ENCODE data around the gene SLC38A10.
A peak's percentile ranks its signal among the peaks of the same experiment; 100 is the strongest.

Gene SLC38A10

GRCh38 chr17:81330884-81331245 is 35.8 kb upstream of the SLC38A10 start:
- no peak for DNase-seq

- DNase-seq: peak; percentile 39
These were observed 35.1 kb upstream of the SLC38A10 start for GRCh38 chr17:81329927-81330883.

GRCh38 chr17:81328978-81329926 is 34.1 kb upstream of the SLC38A10 start:
- peak; percentile 39 for DNase-seq

- no peak for DNase-seq
These were observed 33.4 kb upstream of the SLC38A10 start for GRCh38 chr17:81328489-81328888.

GRCh38 chr17:81325714-81326358 is 30.7 kb upstream of the SLC38A10 start:
- no peak for DNase-seq

GRCh38 chr17:81324851-81325713 is 30.0 kb upstream of the SLC38A10 start:
- DNase-seq: no peak

- DNase-seq: no peak
These were observed 29.2 kb upstream of the SLC38A10 start for GRCh38 chr17:81324177-81324850.

GRCh38 chr17:81323411-81323868 is 28.3 kb upstream of the SLC38A10 start:
- no peak for DNase-seq

- DNase-seq: no peak
These were observed 27.9 kb upstream of the SLC38A10 start for GRCh38 chr17:81323083-81323369.

- DNase-seq: no peak
These were observed 27.4 kb upstream of the SLC38A10 start for GRCh38 chr17:81322271-81323082.

- DNase-seq: no peak
These were observed 23.0 kb upstream of the SLC38A10 start for GRCh38 chr17:81317961-81318605.

GRCh38 chr17:81317530-81317821 is 22.4 kb upstream of the SLC38A10 start:
- no peak for DNase-seq

GRCh38 chr17:81315885-81316391 is 20.8 kb upstream of the SLC38A10 start:
- no peak for DNase-seq

GRCh38 chr17:81315129-81315884 is 20.2 kb upstream of the SLC38A10 start:
- DNase-seq: no peak

- no peak for DNase-seq
These were observed 19.4 kb upstream of the SLC38A10 start for GRCh38 chr17:81314398-81315081.

- no peak for DNase-seq
These were observed 18.8 kb upstream of the SLC38A10 start for GRCh38 chr17:81313776-81314397.

GRCh38 chr17:81312624-81313325 is 17.7 kb upstream of the SLC38A10 start:
- no peak for DNase-seq

- no peak for DNase-seq
These were observed 16.8 kb upstream of the SLC38A10 start for GRCh38 chr17:81311946-81312345.
